GM12873 (cell line): ENCODE measurements around the gene OR8B3.

Source experiments
- TF ChIP-seq, protein P1 (sequence below): IDR thresholded peaks from 2 replicates; pipeline ENCODE4 v1.5.1; 2012; ENCODE audit warnings: low read depth, mild to moderate bottlenecking, moderate library complexity, low read length, control low read depth; ENCODE audit not compliant: insufficient read depth; ENCODE audit errors: missing control alignments

The OR8B3 gene

GRCh38 chr11:124405581-124405980 is 6.8 kb upstream of the OR8B3 start:
- TF ChIP-seq, protein P1, sequence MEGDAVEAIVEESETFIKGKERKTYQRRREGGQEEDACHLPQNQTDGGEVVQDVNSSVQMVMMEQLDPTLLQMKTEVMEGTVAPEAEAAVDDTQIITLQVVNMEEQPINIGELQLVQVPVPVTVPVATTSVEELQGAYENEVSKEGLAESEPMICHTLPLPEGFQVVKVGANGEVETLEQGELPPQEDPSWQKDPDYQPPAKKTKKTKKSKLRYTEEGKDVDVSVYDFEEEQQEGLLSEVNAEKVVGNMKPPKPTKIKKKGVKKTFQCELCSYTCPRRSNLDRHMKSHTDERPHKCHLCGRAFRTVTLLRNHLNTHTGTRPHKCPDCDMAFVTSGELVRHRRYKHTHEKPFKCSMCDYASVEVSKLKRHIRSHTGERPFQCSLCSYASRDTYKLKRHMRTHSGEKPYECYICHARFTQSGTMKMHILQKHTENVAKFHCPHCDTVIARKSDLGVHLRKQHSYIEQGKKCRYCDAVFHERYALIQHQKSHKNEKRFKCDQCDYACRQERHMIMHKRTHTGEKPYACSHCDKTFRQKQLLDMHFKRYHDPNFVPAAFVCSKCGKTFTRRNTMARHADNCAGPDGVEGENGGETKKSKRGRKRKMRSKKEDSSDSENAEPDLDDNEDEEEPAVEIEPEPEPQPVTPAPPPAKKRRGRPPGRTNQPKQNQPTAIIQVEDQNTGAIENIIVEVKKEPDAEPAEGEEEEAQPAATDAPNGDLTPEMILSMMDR = no peak

DNA sequence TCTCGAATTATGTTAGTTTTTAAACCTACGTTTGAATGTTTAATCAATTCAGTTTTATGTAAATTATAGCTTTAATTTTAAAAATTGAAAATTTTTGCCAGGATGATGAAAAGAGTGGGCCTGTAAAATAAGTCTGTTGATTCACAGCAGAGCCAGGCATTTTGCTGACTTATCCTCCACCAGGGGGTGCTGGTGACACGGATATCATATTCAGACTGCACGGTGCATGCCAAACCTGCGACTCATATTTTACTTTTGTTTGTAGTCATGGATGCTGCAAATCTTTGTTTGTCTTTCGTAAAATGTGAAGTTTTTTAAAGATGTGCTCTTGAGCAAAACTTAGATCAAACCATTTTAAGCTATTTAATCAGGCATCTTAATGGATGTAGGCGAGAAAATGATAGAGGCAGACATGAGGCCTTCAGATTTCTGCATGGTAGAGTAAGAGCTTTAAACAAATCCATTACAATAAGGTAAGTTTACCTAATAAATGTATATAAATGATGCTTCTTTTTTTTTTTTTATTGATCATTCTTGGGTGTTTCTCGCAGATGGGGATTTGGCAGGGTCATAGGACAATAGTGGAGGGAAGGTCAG is 3.6 kb upstream of the OR8B3 start:
- TF ChIP-seq, protein P1 = peak; percentile 80

DNA sequence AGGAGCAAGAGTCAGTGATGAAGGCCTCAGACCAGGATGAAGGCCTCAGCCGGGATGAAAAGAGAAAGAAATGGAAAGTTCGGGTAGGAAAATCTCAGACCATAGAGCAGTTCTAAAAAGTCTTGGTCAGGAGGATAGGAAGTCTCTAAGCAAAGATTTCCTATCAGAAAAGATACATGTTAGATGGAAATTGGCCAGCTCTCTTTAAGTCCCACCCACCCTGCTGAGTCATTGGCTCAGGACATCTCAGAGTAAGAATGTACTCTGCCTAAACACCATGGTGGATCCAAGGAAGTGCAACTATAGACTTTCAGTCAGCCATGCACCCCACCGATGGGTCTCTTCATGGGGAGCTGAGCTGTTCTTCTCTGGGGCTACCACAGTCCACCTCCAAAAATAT is 4.4 kb downstream of the OR8B3 start:
- TF ChIP-seq, protein P1 = no peak

GRCh38 chr11:124384399-124384798 is 14.4 kb downstream of the OR8B3 start, which contains the start of gene OR8B2:
OR8B2 (minus strand) TSS chr11:124384499; CDS start chr11:124383343, 1,156 bp downstream.
- TF ChIP-seq, protein P1 = no peak

DNA sequence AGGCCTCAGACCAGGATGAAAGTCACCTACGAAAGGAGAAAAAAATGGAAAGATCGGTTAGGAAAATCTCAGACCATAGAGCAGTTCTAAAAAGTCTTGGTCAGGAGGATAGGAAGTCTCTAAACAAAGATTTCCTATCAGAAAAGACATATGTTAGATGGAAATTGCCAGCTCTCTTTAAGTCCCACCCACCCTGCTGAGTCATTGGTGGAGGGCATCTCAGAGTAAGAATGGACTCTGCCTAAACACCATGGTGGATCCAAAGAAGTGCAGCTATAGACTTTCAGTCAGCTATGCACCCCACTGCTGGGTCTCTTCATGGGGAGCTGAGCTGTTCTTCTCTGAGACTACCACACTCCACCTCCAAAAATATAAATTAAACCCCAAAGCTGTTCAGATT is 18.2 kb downstream of the OR8B3 start:
- TF ChIP-seq, protein P1 = no peak

GRCh38 chr11:124376280-124376679 is 22.5 kb downstream of the OR8B3 start:
- TF ChIP-seq, protein P1 = no peak

- TF ChIP-seq, protein P1 = no peak
Observed at GRCh38 chr11:124359566-124359965, 39.3 kb downstream of the OR8B3 start.
